Measurements from ENCODE around the gene CSTPP1.
A peak's percentile ranks its signal among the peaks of the same experiment; 100 is the strongest.

GRCh38 chr11:47152953-47153950, 216.7 kb downstream of the CSTPP1 start:
- TF ChIP-seq POLR2A (IDR thresholded peaks at IDR 0.05) = no peak
- peak; percentile 86 to 96 (median 94) for TF ChIP-seq CTCF (IDR thresholded peaks at IDR 0.05)
